D721Med (cell line): ENCODE results near the gene SEMA4F.

Source experiments
- DNase-seq: peaks from one replicate; pipeline ENCODE4 v3.0.0; 2011; ENCODE audit warnings: low spot score; ENCODE audit not compliant: insufficient read length
- FAIRE-seq: peaks from 2 replicates; lab custom pipeline; 2011; peaks lifted over from hg19 to GRCh38; lab: Jason Lieb, UNC
- TF ChIP-seq, protein P1 (sequence below): IDR thresholded peaks from 2 replicates; pipeline ENCODE4 v1.5.1; 2012; ENCODE audit warnings: mild to moderate bottlenecking, control low read depth; ENCODE audit not compliant: insufficient read depth; ENCODE audit errors: missing control alignments

Gene SEMA4F

DNA sequence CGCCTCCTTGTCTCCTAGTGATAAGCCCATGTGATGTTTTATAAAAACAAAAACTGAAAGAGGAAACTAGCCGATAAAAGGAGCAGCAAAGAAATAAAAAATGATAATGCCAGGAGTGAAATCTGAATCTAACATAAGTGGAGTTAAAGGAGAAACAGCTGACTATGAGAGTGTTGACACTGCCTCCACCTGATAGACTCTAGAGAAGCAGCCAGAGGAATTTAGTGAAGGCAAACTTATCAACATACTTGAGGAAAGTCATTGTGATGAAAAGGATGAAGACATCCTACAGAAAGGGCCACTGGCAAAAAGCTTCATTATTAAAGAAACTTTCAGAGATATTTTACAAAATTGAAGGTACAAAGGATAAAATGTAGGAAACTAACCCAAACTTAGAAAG, 7.8 kb upstream of the SEMA4F start:
- FAIRE-seq, result no peak
- TF ChIP-seq, protein P1, sequence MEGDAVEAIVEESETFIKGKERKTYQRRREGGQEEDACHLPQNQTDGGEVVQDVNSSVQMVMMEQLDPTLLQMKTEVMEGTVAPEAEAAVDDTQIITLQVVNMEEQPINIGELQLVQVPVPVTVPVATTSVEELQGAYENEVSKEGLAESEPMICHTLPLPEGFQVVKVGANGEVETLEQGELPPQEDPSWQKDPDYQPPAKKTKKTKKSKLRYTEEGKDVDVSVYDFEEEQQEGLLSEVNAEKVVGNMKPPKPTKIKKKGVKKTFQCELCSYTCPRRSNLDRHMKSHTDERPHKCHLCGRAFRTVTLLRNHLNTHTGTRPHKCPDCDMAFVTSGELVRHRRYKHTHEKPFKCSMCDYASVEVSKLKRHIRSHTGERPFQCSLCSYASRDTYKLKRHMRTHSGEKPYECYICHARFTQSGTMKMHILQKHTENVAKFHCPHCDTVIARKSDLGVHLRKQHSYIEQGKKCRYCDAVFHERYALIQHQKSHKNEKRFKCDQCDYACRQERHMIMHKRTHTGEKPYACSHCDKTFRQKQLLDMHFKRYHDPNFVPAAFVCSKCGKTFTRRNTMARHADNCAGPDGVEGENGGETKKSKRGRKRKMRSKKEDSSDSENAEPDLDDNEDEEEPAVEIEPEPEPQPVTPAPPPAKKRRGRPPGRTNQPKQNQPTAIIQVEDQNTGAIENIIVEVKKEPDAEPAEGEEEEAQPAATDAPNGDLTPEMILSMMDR, result no peak
- no peak for DNase-seq

DNA sequence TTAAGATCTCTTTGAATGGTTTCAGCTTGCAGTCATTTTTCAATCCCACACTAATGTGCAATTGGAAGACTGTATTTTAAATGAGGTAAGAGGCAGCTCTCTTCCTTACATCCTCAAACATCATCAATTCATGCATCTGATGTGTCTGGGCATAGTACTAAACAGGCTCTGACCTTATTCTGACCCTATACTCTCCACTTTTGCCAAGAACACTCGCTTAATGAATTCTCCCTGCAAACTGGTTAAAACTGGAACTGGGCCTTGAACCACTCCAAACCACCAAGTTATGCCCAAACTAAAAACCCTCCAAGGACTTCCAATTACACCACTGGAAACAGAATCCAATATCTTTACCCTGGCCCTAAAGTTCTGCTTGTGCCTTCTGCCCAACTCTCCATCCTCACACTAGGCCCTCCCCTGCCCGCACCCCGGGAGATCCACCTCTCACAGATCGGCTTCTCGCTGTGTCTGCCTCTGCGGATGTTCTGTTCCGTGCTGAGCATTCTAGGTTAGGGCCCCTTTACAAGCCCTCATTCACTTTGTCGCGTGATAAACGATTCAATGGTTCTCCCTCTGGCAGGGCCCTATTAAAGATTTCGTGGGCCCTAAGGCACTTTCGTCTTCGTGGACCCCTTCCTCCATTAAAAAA, 7.1 kb upstream of the SEMA4F start:
- no peak for FAIRE-seq
- TF ChIP-seq, protein P1, result no peak
- no peak for DNase-seq

DNA sequence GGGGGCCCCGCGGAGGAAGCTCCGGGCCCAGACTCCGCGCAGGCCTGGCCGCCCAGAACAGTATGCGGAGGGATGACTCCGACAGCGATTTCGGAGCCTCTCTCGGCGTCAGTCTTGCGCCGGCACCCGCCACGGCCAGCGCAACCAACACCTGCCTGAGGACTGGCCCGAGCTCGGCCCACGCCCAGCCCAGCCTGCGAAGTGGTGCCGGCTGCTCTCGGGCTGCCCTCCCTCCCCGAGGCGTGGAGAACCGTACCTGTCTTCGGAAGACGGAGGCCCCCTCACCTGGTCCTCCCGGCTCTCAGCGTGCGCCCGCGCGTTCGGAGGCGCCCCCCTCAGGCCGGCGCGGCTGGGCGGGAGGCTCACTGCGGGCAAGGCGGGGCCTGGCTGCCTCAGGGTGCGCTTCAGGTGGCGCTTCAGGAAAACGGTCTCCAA, 6.0 kb upstream of the SEMA4F start, which contains the start of gene M1AP:
Gene M1AP, minus strand, starts transcription at position 322 of the 435 bp plus-strand sequence. CDS start 8,055 bp downstream, outside the sequence.
- TF ChIP-seq, protein P1, result no peak
- FAIRE-seq (no peak), DNase-seq (no peak)

DNA sequence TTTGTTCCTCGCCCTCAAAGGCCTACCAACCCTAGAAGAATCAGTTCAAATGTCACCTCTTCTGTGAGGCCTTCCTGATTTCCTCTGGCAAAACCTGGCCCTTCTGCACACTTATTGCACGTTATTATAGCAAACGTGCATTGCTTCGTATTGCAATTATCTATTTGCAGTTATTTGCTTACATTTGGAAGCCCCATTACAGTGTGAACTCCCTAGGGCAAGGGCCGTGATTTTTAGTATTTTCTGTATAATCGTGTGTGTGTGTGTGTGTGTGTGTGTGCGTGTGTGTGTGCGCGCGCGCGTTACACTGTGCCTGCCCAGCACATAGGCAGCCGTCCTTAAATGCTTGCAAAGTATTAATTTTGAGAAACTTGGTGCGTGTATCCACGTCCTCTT, 460 bp upstream of the SEMA4F start:
- FAIRE-seq, result no peak
- TF ChIP-seq, protein P1, result no peak
- DNase-seq, result no peak

DNA sequence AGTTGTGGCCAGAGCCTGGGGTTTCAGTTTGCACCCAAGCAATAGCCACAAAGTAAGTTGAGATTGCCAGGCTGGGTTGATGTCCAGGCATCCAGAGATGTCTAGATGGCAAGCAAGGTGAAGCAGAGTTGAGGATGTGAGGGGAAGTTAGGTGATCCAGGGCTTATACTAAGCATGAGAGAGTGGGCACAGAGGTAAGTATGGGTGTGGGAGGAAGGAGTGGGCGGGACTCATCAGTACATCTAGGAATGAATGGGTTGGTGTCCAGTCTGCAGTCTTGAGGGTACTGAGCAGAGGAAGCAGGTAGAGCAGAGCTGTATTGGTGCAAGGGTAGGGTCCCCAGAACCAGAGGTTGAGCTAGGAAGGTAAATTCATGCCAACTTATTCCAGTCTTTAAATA, 1.5 kb downstream of the SEMA4F start:
- FAIRE-seq (no peak), DNase-seq (no peak)
- TF ChIP-seq, protein P1, result no peak

DNA sequence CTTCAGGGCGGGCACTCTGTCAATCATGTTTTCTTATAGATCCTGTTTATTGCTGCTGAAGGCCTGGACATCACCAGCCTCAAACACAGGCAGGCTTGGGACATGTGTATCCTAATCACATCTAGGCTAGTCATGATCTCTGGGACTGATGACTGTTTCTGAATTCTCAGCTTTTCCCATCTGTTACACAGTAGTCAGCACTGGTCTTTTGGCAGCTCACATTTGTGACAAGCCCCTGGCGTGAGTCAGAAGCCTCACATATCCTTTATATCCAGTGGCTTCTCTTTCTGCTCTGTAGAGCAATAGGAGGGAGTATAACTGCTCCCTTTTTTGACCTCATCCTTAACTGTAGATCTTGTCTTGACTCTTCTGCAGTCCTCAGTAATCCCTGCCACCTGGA, 4.5 kb downstream of the SEMA4F start:
- FAIRE-seq, result no peak
- TF ChIP-seq, protein P1, result no peak
- no peak for DNase-seq

DNA sequence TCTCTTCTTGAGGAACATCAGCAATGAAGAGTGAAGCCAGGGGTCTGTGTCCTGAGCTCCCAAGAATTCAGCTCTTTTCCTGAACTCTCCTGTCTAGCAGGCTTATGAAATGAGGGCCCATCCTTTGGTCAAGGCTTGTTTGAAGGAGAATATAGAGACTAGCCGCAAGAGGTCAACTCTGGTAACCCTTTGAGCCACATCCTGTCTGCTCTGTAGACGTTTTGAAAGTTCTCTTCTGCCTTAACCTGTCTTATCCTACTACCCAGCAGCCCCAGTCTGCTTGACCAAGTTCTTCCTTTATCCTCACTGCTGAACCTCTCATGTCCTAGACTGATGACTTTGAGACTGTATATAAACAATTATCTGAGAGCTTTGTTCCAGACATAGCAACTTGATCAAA, 5.4 kb downstream of the SEMA4F start:
- TF ChIP-seq, protein P1, result no peak
- FAIRE-seq (no peak), DNase-seq (no peak)
